OCI-LY7 (cell line): ENCODE results near the gene USHBP1. TPM values are rescaled to one million over a fixed set of nuclear protein-coding genes. Genes with fewer than 3 reads are reported as not detected.

ENCODE experiments used
- BruUV-seq: library from RNA; stranded (reverse); fragments of 400-500 nt; replicated peaks from 2 replicates; lab custom pipeline; 2021; lab: Mats Ljungman, UMichigan
- CTCF ChIA-PET: fragments of 300-600 bp; sonication (Branson Sonifier 250); formaldehyde crosslinking; loops from one replicate; lab custom pipeline; 2022; ENCODE audit warnings: antibody characterized with exemption; ENCODE audit not compliant: unreplicated experiment; lab: Charles Lee
- POLR2A ChIA-PET: fragments of 300-600 bp; sonication (Branson Sonifier 250); formaldehyde crosslinking; loops from one replicate; lab custom pipeline; 2022; ENCODE audit warnings: antibody characterized with exemption; lab: Charles Lee
- DNase-seq: peaks from one replicate; pipeline ENCODE4 v3.0.0-alpha.2; 2015; ENCODE audit warnings: low spot score
- H2AFZ ChIP-seq: fragments of 200-600 bp; sonication (generic), shearing (Covaris generic); 2 replicates; pipeline ENCODE4 v1.6.1; 2014; ENCODE audit warnings: mild to moderate bottlenecking, antibody characterized with exemption, low read length, moderate library complexity
- H3K27ac ChIP-seq: fragments of 200-600 bp; sonication (generic); 2 replicates; pipeline ENCODE4 v1.5.1; 2014; ENCODE audit warnings: mixed run types, low read depth, mild to moderate bottlenecking, moderate library complexity, low read length, inconsistent platforms; ENCODE audit not compliant: poor library complexity, severe bottlenecking
- H3K36me3 ChIP-seq: fragments of 200-600 bp; sonication (generic); 2 replicates; pipeline ENCODE4 v1.6.1; 2014; ENCODE audit warnings: mild to moderate bottlenecking, antibody characterized with exemption, low read length, moderate library complexity, mixed read lengths; ENCODE audit not compliant: insufficient read depth
- H3K4me1 ChIP-seq: fragments of 200-600 bp; sonication (generic); 2 replicates; pipeline ENCODE4 v1.5.1; 2014; ENCODE audit warnings: mild to moderate bottlenecking, low read length; ENCODE audit not compliant: insufficient read depth, poor library complexity, severe bottlenecking
- H3K4me2 ChIP-seq: fragments of 200-600 bp; sonication (generic); 2 replicates; pipeline ENCODE4 v1.6.1; 2014; ENCODE audit warnings: mild to moderate bottlenecking, low read length
- H3K4me3 ChIP-seq: fragments of 200-600 bp; sonication (generic); 2 replicates; pipeline ENCODE4 v1.5.1; 2014; ENCODE audit warnings: mild to moderate bottlenecking, low read depth, low read length; ENCODE audit not compliant: poor library complexity, severe bottlenecking
- H3K79me2 ChIP-seq: fragments of 200-600 bp; sonication (generic); 2 replicates; pipeline ENCODE4 v1.6.1; 2016; ENCODE audit warnings: low read depth, mild to moderate bottlenecking, low read length, moderate library complexity, mixed read lengths; ENCODE audit not compliant: insufficient read depth
- H3K9me2 ChIP-seq: fragments of 200-600 bp; sonication (generic); 2 replicates; pipeline ENCODE4 v1.6.1; 2016; ENCODE audit warnings: mild to moderate bottlenecking, low read length, mixed read lengths; ENCODE audit not compliant: insufficient read depth
- H3K9me3 ChIP-seq: fragments of 200-600 bp; sonication (generic); 2 replicates; pipeline ENCODE4 v1.6.1; 2014; ENCODE audit warnings: mild to moderate bottlenecking, mixed run types, low read length, mixed read lengths
- H4K20me1 ChIP-seq: fragments of 200-600 bp; sonication (generic); 2 replicates; pipeline ENCODE4 v1.6.1; 2014; ENCODE audit warnings: mild to moderate bottlenecking, antibody characterized with exemption, low read length, moderate library complexity, mixed read lengths; ENCODE audit not compliant: insufficient read depth
- EZH2phosphoT487 ChIP-seq: fragments of 200-600 bp; sonication (generic); IDR thresholded peaks from 2 replicates; pipeline ENCODE4 v1.6.1; 2018; ENCODE audit warnings: low read depth, borderline replicate concordance, mild to moderate bottlenecking, mixed run types, antibody characterized with exemption, low read length, moderate library complexity, mixed read lengths
- intact Hi-C: fragments of 100-400 bp; cut with micrococcal nuclease; formaldehyde crosslinking; loops from one replicate; pipeline ENCODE4 v1.10.0; 2022; ENCODE audit not compliant: unreplicated experiment
- total RNA-seq, 2 experiments: library from RNA; depleted of rRNA in 1 of 2; stranded (reverse); fragments of >200 nt in 1 of 2; shearing (Covaris generic) in 1 of 2; gene quantifications; 2 replicates each; pipeline ENCODE4 v1.2.3, GENCODE V29; 2014 to 2022
- TF ChIP-seq, protein P1 (sequence below): fragments of 200-600 bp; sonication (generic); conservative IDR thresholded peaks from 2 replicates; pipeline ENCODE4 v1.5.1; 2014; ENCODE audit warnings: mild to moderate bottlenecking, antibody characterized with exemption, low read length, moderate library complexity, mixed read lengths

USHBP1 gene
- total RNA-seq, 2 experiments from 2014 or later, result 3.1 to 7.6 TPM

DNA sequence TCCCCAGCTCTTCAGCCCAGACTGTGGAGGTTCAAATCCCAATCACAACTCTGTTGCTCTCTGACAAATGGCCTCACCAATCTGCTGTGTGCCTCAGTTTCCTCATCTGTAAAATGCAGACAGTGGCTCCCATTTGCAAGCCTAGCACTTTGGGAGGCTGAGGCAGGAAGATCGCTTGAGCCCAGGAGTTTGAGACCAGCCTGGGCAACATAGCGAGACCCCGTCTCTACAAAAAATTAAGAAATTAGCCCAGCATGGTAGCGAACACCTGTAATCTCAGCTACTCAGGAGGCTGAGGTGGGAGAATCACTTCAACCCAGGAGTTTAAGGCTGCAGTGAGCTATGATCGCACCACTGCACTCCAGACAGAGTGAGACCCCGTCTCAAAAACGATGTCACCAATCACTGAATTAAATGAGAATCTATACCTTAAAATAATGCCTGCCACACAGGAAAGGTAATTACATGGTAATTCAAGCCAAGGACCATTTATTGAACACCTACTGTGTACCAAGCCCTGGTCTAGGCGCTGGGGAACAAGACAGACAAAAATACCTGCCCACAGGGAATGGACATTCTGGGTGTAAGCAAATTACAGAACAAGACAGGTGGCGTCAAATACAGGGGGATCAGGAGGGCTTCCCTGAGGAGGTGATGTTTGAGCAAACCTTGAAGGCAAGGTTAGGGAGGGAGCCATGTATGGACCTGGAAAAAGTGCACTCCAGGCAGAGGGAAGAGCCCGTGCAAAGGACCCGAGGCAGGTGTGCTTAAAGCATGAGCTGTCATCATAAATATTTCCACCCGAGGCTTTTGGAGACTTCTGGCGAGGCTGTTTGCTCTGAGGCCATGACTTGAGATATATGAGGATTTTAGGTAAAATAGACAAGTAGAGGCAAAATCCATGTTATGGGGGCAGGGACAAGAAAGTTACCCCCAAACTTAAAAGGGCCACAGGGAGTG is 26.5 kb downstream of the USHBP1 start:
- Histone ChIP-seq H3K4me1 (peaks cover 41% of the 10 kb centered on the region), H3K4me2 (no peak overlapping the region), H2AFZ (no peak overlapping the region), H4K20me1 (no peaks in the 10 kb centered on the region), H3K79me2 (peaks cover 17% of the 10 kb centered on the region; the same call in 1 of the 2 replicates), H3K27ac (no peak overlapping the region), H3K9me2 (no peaks in the 10 kb centered on the region), H3K36me3 (peaks cover 22% of the 10 kb centered on the region; the same call in 1 of the 2 replicates), H3K4me3 (no peak overlapping the region), H3K9me3 (no peaks in the 10 kb centered on the region)
- no peak for TF ChIP-seq EZH2phosphoT487
- TF ChIP-seq, protein P1, sequence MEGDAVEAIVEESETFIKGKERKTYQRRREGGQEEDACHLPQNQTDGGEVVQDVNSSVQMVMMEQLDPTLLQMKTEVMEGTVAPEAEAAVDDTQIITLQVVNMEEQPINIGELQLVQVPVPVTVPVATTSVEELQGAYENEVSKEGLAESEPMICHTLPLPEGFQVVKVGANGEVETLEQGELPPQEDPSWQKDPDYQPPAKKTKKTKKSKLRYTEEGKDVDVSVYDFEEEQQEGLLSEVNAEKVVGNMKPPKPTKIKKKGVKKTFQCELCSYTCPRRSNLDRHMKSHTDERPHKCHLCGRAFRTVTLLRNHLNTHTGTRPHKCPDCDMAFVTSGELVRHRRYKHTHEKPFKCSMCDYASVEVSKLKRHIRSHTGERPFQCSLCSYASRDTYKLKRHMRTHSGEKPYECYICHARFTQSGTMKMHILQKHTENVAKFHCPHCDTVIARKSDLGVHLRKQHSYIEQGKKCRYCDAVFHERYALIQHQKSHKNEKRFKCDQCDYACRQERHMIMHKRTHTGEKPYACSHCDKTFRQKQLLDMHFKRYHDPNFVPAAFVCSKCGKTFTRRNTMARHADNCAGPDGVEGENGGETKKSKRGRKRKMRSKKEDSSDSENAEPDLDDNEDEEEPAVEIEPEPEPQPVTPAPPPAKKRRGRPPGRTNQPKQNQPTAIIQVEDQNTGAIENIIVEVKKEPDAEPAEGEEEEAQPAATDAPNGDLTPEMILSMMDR, result no peak
- ChIA-PET CTCF (interaction anchor here (0.6 kb wide), 1 partner anchor 44 kb away, joined by 3 read pairs; no protein-coding TSS in a partner anchor), POLR2A (interaction anchor here (0.5 to 0.7 kb wide), 3 partner anchors 115 to 605 kb away, joined by 3 to 5 read pairs (median 4); no protein-coding TSS in a partner anchor)
- intact Hi-C loops, result no loop called here
- no peak for DNase-seq
- BruUV-seq, result no TSS peak

DNA sequence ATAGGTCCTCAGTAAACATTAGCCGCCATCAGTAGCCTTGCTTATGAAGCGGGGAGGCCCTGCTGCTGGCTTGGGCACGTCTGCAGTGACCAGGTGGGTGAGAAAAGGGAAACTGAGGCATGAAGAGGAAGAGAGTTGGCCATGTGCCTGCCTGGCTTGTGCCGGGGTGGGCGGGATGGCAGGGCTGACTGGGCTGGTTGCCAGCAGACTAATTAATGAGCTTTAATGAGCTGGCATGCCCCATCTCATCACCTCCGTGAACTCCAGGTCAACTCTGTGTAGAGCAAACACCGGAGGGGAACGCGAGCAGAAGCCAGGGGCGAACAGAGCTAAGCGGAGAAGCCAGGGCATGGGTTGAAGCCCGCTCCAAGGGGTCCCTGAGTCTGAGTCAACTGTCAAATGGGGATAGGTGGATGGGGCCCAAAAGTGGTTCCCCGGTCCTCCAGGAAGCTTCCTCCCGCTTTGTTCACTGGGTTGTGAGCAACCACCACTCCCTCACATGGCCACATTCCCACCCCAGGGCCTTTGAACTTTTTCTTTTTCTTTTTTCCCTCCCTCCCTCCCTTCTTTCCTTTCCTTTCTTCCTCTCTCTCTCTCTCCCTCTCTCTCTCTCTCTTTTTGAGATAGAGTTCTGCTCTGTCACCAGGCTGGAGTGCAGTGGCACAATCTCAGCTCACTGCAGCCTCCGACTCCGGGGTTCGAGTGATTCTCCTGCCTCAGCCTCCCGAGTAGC is 27.6 kb downstream of the USHBP1 start:
- CTCF ChIA-PET, result no interaction called here
- peak overlapping the region; percentile 51 for H3K4me2 ChIP-seq

More for the DNA sequence above, 27.6 kb downstream of the USHBP1 start:
- no peak for DNase-seq
- H3K4me3 ChIP-seq, result no peak overlapping the region
- intact Hi-C loops, result no loop called here
- peaks cover 29% of the 10 kb centered on the region; the same call in 1 of the 2 replicates for H3K36me3 ChIP-seq
- TF ChIP-seq, protein P1, result no peak
- TF ChIP-seq EZH2phosphoT487, result no peak
- peak overlapping the region; percentile 48 for H3K27ac ChIP-seq
- no peaks in the 10 kb centered on the region for H3K9me2 ChIP-seq
- no peaks in the 10 kb centered on the region for H3K9me3 ChIP-seq
- H3K79me2 ChIP-seq, result peaks cover 12% of the 10 kb centered on the region; the same call in 1 of the 2 replicates
- no peak overlapping the region for H2AFZ ChIP-seq
- BruUV-seq, result no TSS peak
- peaks cover 31% of the 10 kb centered on the region for H3K4me1 ChIP-seq
- POLR2A ChIA-PET, result interaction anchor here (0.5 to 0.7 kb wide), 3 partner anchors 11 to 604 kb away, joined by 3 to 5 read pairs (median 4); no protein-coding TSS in a partner anchor
- no peaks in the 10 kb centered on the region for H4K20me1 ChIP-seq
